Measurements from ENCODE around the gene HEMK1. TPM values are rescaled to one million over a fixed set of nuclear protein-coding genes. Genes with fewer than 3 reads are reported as not detected.

HEMK1 gene
- total and polyA plus RNA-seq, 2 donors (not counting 3 experiments of a cell fraction or from before 2014, with no cell fraction given) = 14.2 to 15.2 TPM

GRCh38 chr3:50587373-50587772 is 18.1 kb downstream of the HEMK1 start:
- no peak overlapping the region for H3K9ac ChIP-seq (replicated peaks; ENCODE audit: extremely low read depth, insufficient read depth, low read length)
- DNase-seq (ENCODE audit: low read depth, low spot score) (no peak), FAIRE-seq (no peak)
- intact Hi-C loops (cut with micrococcal nuclease) = no loop called here
- H3K79me2 ChIP-seq (ENCODE audit: control insufficient read depth, insufficient read depth, low read length) = no peaks in the 10 kb centered on the region
- no peak overlapping the region for H3K4me3 ChIP-seq (replicated peaks in 1 of 3; ENCODE audit: insufficient read depth in 1 of 3, low read depth in 1 of 3, low read length in 3 of 3)
- H3K27me3 ChIP-seq (ENCODE audit: control insufficient read depth in 2 of 2, insufficient read depth in 2 of 2, low read length in 2 of 2) = no peaks in the 10 kb centered on the region
- TF ChIP-seq, protein P1, sequence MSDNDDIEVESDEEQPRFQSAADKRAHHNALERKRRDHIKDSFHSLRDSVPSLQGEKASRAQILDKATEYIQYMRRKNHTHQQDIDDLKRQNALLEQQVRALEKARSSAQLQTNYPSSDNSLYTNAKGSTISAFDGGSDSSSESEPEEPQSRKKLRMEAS (IDR thresholded peaks at IDR 0.05; ENCODE audit: insufficient read depth, insufficient read length) = no peak
- TF ChIP-seq FOS (IDR thresholded peaks at IDR 0.05; ENCODE audit: borderline replicate concordance, insufficient read depth, low read length) (no peak), POLR2AphosphoS5 (IDR thresholded peaks at IDR 0.05; ENCODE audit: insufficient read depth, low read depth, low read length) (no peak), MYC (IDR thresholded peaks at IDR 0.05; ENCODE audit: low read depth, low read length) (no peak), CTCF (IDR thresholded peaks at IDR 0.05; ENCODE audit: extremely low read depth in 1 of 2, insufficient read depth in 1 of 2, low read depth in 1 of 2, low read length in 2 of 2) (no peak), GATA2 (IDR thresholded peaks at IDR 0.05; ENCODE audit: insufficient read depth, insufficient read length, low read depth, low read length) (no peak), POLR2A (IDR thresholded peaks at IDR 0.05; ENCODE audit: low read depth, low read length) (no peak), JUN (IDR thresholded peaks at IDR 0.05; ENCODE audit: borderline replicate concordance, insufficient read depth, insufficient read length, low read depth) (no peak), EZH2 (IDR thresholded peaks at IDR 0.05; ENCODE audit: borderline replicate concordance, low read depth, low read length, severe bottlenecking) (no peak)
- H3K4me1 ChIP-seq (ENCODE audit: control insufficient read depth, extremely low read depth, insufficient read depth, low read length) = no peaks in the 10 kb centered on the region
- no peaks in the 10 kb centered on the region for H4K20me1 ChIP-seq (replicated peaks; ENCODE audit: control insufficient read depth, extremely low read depth, insufficient read depth, low read length)
- dilution Hi-C loops (cut with MboI; ENCODE audit: extremely low pct_ligation_motif_present, low sequenced_read_pairs) = no loop called here
- no peaks in the 10 kb centered on the region for H3K9me1 ChIP-seq (replicated peaks; ENCODE audit: control insufficient read depth, extremely low read depth, insufficient read depth, low read length)
- no peaks in the 10 kb centered on the region for H3K36me3 ChIP-seq (ENCODE audit: control insufficient read depth in 2 of 2, extremely low read depth in 1 of 2, insufficient read depth in 2 of 2, low read length in 2 of 2)
- ChIA-PET CTCF (interaction anchor here (2.1 kb wide), 1 partner anchor 15 kb away, joined by 12 read pairs; no protein-coding TSS in a partner anchor), POLR2A (no interaction called here)
- no peak overlapping the region for H3K4me2 ChIP-seq (ENCODE audit: insufficient read depth, low read length)
- H2AFZ ChIP-seq (ENCODE audit: low read depth, low read length) = no peak overlapping the region
- H3K9me3 ChIP-seq (replicated peaks; ENCODE audit: control insufficient read depth, insufficient read depth, low read length) = no peaks in the 10 kb centered on the region
- H3K27ac ChIP-seq (ENCODE audit: insufficient read depth, low read depth, low read length) = no peak overlapping the region
- no TSS peak for BruUV-seq (replicated peaks)
